HEK293 (cell line): ENCODE results near the gene PLAAT2.
"Not testable (repeated sequence)": the region's sequence is repeated elsewhere in the genome, so short reads cannot be mapped to it uniquely, and the experiment has no call there.

Experiments used
- CTCF ChIA-PET: fragments of 350-600 bp; formaldehyde crosslinking; extraction: SDS; loops from one replicate; lab custom pipeline; 2021; ENCODE audit warnings: antibody characterized with exemption; lab: Yijun Ruan, JAX
- POLR2A ChIA-PET: fragments of 300-600 bp; formaldehyde crosslinking; extraction: SDS; loops from one replicate; lab custom pipeline; 2020; ENCODE audit warnings: antibody characterized with exemption, inconsistent platforms; lab: Yijun Ruan, JAX
- H3K27ac ChIP-seq: fragments of 200-500 bp; sonication (Bioruptor generic); 2 replicates; pipeline ENCODE4 v1.5.1; 2014; ENCODE audit warnings: low read depth, low read length, control low read depth, inconsistent platforms; ENCODE audit errors: extremely low read depth
- H3K36me3 ChIP-seq, 2 experiments: fragments of 200-500 bp in 1 of 2; sonication (Bioruptor generic) in 1 of 2; 1 replicate in 1 of 2; 2 replicates in 1 of 2; pipeline ENCODE4 v1.5.1; 2014 to 2017; ENCODE audit warnings: inconsistent platforms in 2 of 2, low read length in 2 of 2; ENCODE audit not compliant: control insufficient read depth in 2 of 2, insufficient read depth in 1 of 2
- H3K4me1 ChIP-seq: fragments of 200-500 bp; sonication (Bioruptor generic); 2 replicates; pipeline ENCODE4 v1.5.1; 2014; ENCODE audit warnings: mild to moderate bottlenecking, low read length, inconsistent platforms; ENCODE audit not compliant: control insufficient read depth, insufficient read depth
- H3K4me3 ChIP-seq: 2 replicates; pipeline ENCODE4 v1.5.1; 2011; ENCODE audit warnings: low read depth, mild to moderate bottlenecking, control low read depth, low read length, moderate library complexity
- H3K9me3 ChIP-seq: fragments of 200-500 bp; sonication (Bioruptor generic); 2 replicates; pipeline ENCODE4 v1.5.1; 2014; ENCODE audit warnings: low read depth, low read length, inconsistent platforms; ENCODE audit not compliant: control insufficient read depth, insufficient read depth
- HIC1 ChIP-seq: fragments of 450-650 bp; formaldehyde crosslinking; IDR thresholded peaks from 2 replicates; pipeline ENCODE4 v1.5.1; 2016; ENCODE audit warnings: missing biosample characterization, missing genetic modification characterization
- HOXD13 ChIP-seq: sonication (generic); formaldehyde crosslinking; IDR thresholded peaks from 2 replicates; pipeline ENCODE4 v1.8.0; 2022; ENCODE audit warnings: missing genetic modification reagents, borderline replicate concordance
- PRDM2 ChIP-seq: fragments of 450-650 bp; formaldehyde crosslinking; IDR thresholded peaks from 2 replicates; pipeline ENCODE4 v1.5.1; 2016; ENCODE audit warnings: missing biosample characterization, missing genetic modification characterization, borderline replicate concordance
- PRDM6 ChIP-seq: fragments of 450-650 bp; formaldehyde crosslinking; IDR thresholded peaks from 2 replicates; pipeline ENCODE4 v1.5.1; 2017; ENCODE audit warnings: missing biosample characterization, missing genetic modification characterization
- ZFP3 ChIP-seq: fragments of 450-650 bp; formaldehyde crosslinking; IDR thresholded peaks from 2 replicates; pipeline ENCODE4 v1.5.1; 2016; ENCODE audit warnings: low read depth, missing biosample characterization, missing genetic modification characterization
- ZNF132 ChIP-seq: fragments of 450-650 bp; formaldehyde crosslinking; IDR thresholded peaks from 2 replicates; pipeline ENCODE4 v1.5.1; 2017; ENCODE audit warnings: missing biosample characterization, missing genetic modification characterization, borderline replicate concordance
- ZNF148 ChIP-seq: fragments of 450-650 bp; formaldehyde crosslinking; IDR thresholded peaks from 2 replicates; pipeline ENCODE4 v1.5.0; 2017; ENCODE audit warnings: missing biosample characterization, missing genetic modification characterization, borderline replicate concordance
- ZNF157 ChIP-seq: fragments of 450-650 bp; formaldehyde crosslinking; IDR thresholded peaks from 2 replicates; pipeline ENCODE4 v1.5.1; 2016; ENCODE audit warnings: missing biosample characterization, missing genetic modification characterization
- ZNF366 ChIP-seq: fragments of 450-650 bp; formaldehyde crosslinking; conservative IDR thresholded peaks from 2 replicates; pipeline ENCODE4 v1.5.1; 2016; ENCODE audit warnings: missing biosample characterization, missing genetic modification characterization
- ZNF544 ChIP-seq: fragments of 450-650 bp; formaldehyde crosslinking; IDR thresholded peaks from 2 replicates; pipeline ENCODE4 v1.5.0; 2017; ENCODE audit warnings: missing biosample characterization, missing genetic modification characterization
- ZNF558 ChIP-seq: fragments of 450-650 bp; formaldehyde crosslinking; IDR thresholded peaks from 2 replicates; pipeline ENCODE4 v1.5.1; 2016; ENCODE audit warnings: missing biosample characterization, missing genetic modification characterization
- ZNF561 ChIP-seq: fragments of 450-650 bp; IDR thresholded peaks from 2 replicates; pipeline ENCODE4 v1.5.1; 2018; ENCODE audit warnings: missing biosample characterization, missing genetic modification characterization, borderline replicate concordance
- ZNF629 ChIP-seq: fragments of 450-650 bp; formaldehyde crosslinking; IDR thresholded peaks from 2 replicates; pipeline ENCODE4 v1.5.1; 2017; ENCODE audit warnings: missing biosample characterization, missing genetic modification characterization
- ZNF792 ChIP-seq: fragments of 450-650 bp; formaldehyde crosslinking; IDR thresholded peaks from 2 replicates; pipeline ENCODE4 v1.5.1; 2016; ENCODE audit warnings: missing biosample characterization, missing genetic modification characterization
- ZSCAN30 ChIP-seq: fragments of 450-650 bp; IDR thresholded peaks from 2 replicates; pipeline ENCODE4 v1.5.1; 2018; ENCODE audit warnings: missing biosample characterization, mild to moderate bottlenecking, missing genetic modification characterization, moderate library complexity
- TF ChIP-seq, protein P1 (sequence below): fragments of 450-650 bp; formaldehyde crosslinking; IDR thresholded peaks from 2 replicates; pipeline ENCODE4 v1.5.1; 2016; ENCODE audit warnings: missing biosample characterization, missing genetic modification characterization
- TF ChIP-seq, protein P2 (sequence below): sonication (generic); formaldehyde crosslinking; IDR thresholded peaks from 2 replicates; pipeline ENCODE4 v1.8.1; 2022; ENCODE audit warnings: mild to moderate bottlenecking, moderate library complexity, missing genetic modification reagents

Gene PLAAT2

GRCh38 chr11:63551889-63552266 is 11.3 kb downstream of the PLAAT2 start (continued):
- no peak for TF ChIP-seq PRDM2 (tag by site-specific recombination)
- TF ChIP-seq, protein P1, sequence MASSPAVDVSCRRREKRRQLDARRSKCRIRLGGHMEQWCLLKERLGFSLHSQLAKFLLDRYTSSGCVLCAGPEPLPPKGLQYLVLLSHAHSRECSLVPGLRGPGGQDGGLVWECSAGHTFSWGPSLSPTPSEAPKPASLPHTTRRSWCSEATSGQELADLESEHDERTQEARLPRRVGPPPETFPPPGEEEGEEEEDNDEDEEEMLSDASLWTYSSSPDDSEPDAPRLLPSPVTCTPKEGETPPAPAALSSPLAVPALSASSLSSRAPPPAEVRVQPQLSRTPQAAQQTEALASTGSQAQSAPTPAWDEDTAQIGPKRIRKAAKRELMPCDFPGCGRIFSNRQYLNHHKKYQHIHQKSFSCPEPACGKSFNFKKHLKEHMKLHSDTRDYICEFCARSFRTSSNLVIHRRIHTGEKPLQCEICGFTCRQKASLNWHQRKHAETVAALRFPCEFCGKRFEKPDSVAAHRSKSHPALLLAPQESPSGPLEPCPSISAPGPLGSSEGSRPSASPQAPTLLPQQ (tag by site-specific recombination) = no peak
- TF ChIP-seq, protein P2, sequence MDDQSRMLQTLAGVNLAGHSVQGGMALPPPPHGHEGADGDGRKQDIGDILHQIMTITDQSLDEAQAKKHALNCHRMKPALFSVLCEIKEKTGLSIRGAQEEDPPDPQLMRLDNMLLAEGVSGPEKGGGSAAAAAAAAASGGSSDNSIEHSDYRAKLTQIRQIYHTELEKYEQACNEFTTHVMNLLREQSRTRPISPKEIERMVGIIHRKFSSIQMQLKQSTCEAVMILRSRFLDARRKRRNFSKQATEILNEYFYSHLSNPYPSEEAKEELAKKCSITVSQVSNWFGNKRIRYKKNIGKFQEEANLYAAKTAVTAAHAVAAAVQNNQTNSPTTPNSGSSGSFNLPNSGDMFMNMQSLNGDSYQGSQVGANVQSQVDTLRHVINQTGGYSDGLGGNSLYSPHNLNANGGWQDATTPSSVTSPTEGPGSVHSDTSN (CRISPR knock-in tag) = no peak
- TF ChIP-seq ZNF544 = no peak
- TF ChIP-seq ZNF157 = no peak
- TF ChIP-seq ZNF792 (tag by site-specific recombination) = no peak

- TF ChIP-seq ZNF132 (tag by site-specific recombination) (no peak), PRDM6 (tag by site-specific recombination) (no peak), ZNF366 (no peak), ZSCAN30 (no peak), HIC1 (no peak), HOXD13 (CRISPR knock-in tag) (no peak), ZNF148 (no peak), ZNF558 (tag by site-specific recombination) (no peak), ZNF561 (tag by site-specific recombination) (no peak), ZNF629 (no peak), ZFP3 (no peak)
- no peaks in the 10 kb centered on the region for H3K9me3 ChIP-seq
- no peaks in the 10 kb centered on the region for H3K4me1 ChIP-seq
- ChIA-PET POLR2A (no interaction called here), CTCF (interaction anchor here (0.6 kb wide), 2 partner anchors 53 to 150 kb away, joined by 4 to 5 read pairs; no protein-coding TSS in a partner anchor)
- no peaks in the 10 kb centered on the region for H3K36me3 ChIP-seq
- no peak overlapping the region for H3K4me3 ChIP-seq
- no peak overlapping the region for H3K27ac ChIP-seq
Observed at GRCh38 chr11:63551091-63551888, 11.9 kb downstream of the PLAAT2 start.

GRCh38 chr11:63550156-63550700 is 13.0 kb downstream of the PLAAT2 start:
- H3K4me1 ChIP-seq, H3K27ac ChIP-seq, POLR2A ChIA-PET, H3K36me3 ChIP-seq, H3K9me3 ChIP-seq, H3K4me3 ChIP-seq: not testable (repeated sequence)
- CTCF ChIA-PET = interaction anchor here (0.6 kb wide), 1 partner anchor 55 kb away, joined by 5 read pairs; no protein-coding TSS in a partner anchor
